Nephron progenitor cell (in vitro differentiated cells): ENCODE data around the gene MBOAT1.

Source experiments
- DNase-seq: peaks from one replicate; pipeline ENCODE4 v3.0.0; 2021
- H3K27ac Mint-ChIP-seq: 2 replicates; pipeline ENCODE4 v1.8.0; 2021; ENCODE audit warnings: mild to moderate bottlenecking, moderate library complexity, mixed read lengths
- H3K27me3 Mint-ChIP-seq: 2 replicates; pipeline ENCODE4 v1.8.0; 2021; ENCODE audit warnings: mild to moderate bottlenecking, low read depth, mixed read lengths; ENCODE audit not compliant: poor library complexity
- H3K36me3 Mint-ChIP-seq: 2 replicates; pipeline ENCODE4 v1.8.0; 2021; ENCODE audit warnings: low read depth, mixed read lengths
- H3K4me1 Mint-ChIP-seq: 2 replicates; pipeline ENCODE4 v1.8.0; 2021; ENCODE audit warnings: mixed read lengths
- H3K4me3 Mint-ChIP-seq: 2 replicates; pipeline ENCODE4 v1.8.0; 2021; ENCODE audit warnings: mild to moderate bottlenecking, moderate library complexity, mixed read lengths
- H3K9me3 Mint-ChIP-seq: 2 replicates; pipeline ENCODE4 v1.8.0; 2021; ENCODE audit warnings: mild to moderate bottlenecking, moderate library complexity, mixed read lengths
- TF ChIP-seq, protein P1 (sequence below): fragments of 200-600 bp; sonication (generic); IDR thresholded peaks from 2 replicates; pipeline ENCODE4 v1.5.0; 2021; ENCODE audit warnings: antibody characterized with exemption

MBOAT1 gene

GRCh38 chr6:20169786-20170185, 42.5 kb downstream of the MBOAT1 start:
- H3K36me3 Mint-ChIP-seq = no peaks in the 10 kb centered on the region
- no peaks in the 10 kb centered on the region for H3K4me1 Mint-ChIP-seq
- no peak for DNase-seq
- H3K27me3 Mint-ChIP-seq = no peaks in the 10 kb centered on the region
- TF ChIP-seq, protein P1, sequence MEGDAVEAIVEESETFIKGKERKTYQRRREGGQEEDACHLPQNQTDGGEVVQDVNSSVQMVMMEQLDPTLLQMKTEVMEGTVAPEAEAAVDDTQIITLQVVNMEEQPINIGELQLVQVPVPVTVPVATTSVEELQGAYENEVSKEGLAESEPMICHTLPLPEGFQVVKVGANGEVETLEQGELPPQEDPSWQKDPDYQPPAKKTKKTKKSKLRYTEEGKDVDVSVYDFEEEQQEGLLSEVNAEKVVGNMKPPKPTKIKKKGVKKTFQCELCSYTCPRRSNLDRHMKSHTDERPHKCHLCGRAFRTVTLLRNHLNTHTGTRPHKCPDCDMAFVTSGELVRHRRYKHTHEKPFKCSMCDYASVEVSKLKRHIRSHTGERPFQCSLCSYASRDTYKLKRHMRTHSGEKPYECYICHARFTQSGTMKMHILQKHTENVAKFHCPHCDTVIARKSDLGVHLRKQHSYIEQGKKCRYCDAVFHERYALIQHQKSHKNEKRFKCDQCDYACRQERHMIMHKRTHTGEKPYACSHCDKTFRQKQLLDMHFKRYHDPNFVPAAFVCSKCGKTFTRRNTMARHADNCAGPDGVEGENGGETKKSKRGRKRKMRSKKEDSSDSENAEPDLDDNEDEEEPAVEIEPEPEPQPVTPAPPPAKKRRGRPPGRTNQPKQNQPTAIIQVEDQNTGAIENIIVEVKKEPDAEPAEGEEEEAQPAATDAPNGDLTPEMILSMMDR = no peak
- H3K4me3 Mint-ChIP-seq = no peak overlapping the region
- no peaks in the 10 kb centered on the region for H3K9me3 Mint-ChIP-seq
- no peak overlapping the region for H3K27ac Mint-ChIP-seq

- DNase-seq = no peak
- TF ChIP-seq, protein P1 = no peak
- H3K4me1 Mint-ChIP-seq = no peaks in the 10 kb centered on the region
- no peak overlapping the region for H3K27ac Mint-ChIP-seq
- H3K4me3 Mint-ChIP-seq = no peak overlapping the region
- no peaks in the 10 kb centered on the region for H3K27me3 Mint-ChIP-seq
- H3K36me3 Mint-ChIP-seq = no peaks in the 10 kb centered on the region
- no peaks in the 10 kb centered on the region for H3K9me3 Mint-ChIP-seq
Measured at GRCh38 chr6:20169119-20169557, 43.1 kb downstream of the MBOAT1 start.

GRCh38 chr6:20168690-20169089, 43.6 kb downstream of the MBOAT1 start:
- no peaks in the 10 kb centered on the region for H3K36me3 Mint-ChIP-seq
- H3K9me3 Mint-ChIP-seq = no peaks in the 10 kb centered on the region
- DNase-seq = no peak
- H3K4me3 Mint-ChIP-seq = no peak overlapping the region
- H3K27ac Mint-ChIP-seq = no peak overlapping the region
- no peaks in the 10 kb centered on the region for H3K27me3 Mint-ChIP-seq
- TF ChIP-seq, protein P1 = no peak
- H3K4me1 Mint-ChIP-seq = no peaks in the 10 kb centered on the region

GRCh38 chr6:20167601-20168000, 44.7 kb downstream of the MBOAT1 start:
- H3K27ac Mint-ChIP-seq = no peak overlapping the region
- no peak overlapping the region for H3K4me3 Mint-ChIP-seq
- no peak for DNase-seq
- H3K9me3 Mint-ChIP-seq = no peaks in the 10 kb centered on the region
- H3K4me1 Mint-ChIP-seq = no peaks in the 10 kb centered on the region
- TF ChIP-seq, protein P1 = no peak
- H3K36me3 Mint-ChIP-seq = no peaks in the 10 kb centered on the region
- H3K27me3 Mint-ChIP-seq = no peaks in the 10 kb centered on the region

- Mint-ChIP-seq H3K4me3 (no peak overlapping the region), H3K4me1 (no peaks in the 10 kb centered on the region), H3K27me3 (no peaks in the 10 kb centered on the region), H3K9me3 (no peaks in the 10 kb centered on the region), H3K36me3 (no peaks in the 10 kb centered on the region), H3K27ac (no peak overlapping the region)
- TF ChIP-seq, protein P1 = no peak
- DNase-seq = no peak
Measured at GRCh38 chr6:20166210-20166609, 46.1 kb downstream of the MBOAT1 start.

DNA sequence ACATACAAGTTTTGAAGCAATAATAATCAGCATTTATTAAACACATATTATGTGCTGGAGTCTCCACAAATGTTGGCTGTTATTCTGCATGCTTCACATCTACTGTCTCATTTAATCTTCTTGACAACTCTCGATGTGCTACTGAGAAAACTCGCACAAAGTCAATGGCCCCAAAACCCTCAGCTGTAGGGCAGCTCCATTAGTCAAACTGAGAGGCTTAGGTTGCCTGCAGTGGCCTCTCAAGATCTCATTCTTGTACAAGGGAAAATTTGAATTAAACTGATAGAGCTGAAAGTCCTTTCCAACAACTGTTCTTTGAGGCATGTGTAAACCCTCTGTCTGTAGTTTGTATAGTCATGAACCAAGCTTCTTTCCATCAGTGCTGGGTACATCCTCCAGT, 49.8 kb downstream of the MBOAT1 start:
- Mint-ChIP-seq H3K4me3 (no peak overlapping the region), H3K4me1 (no peaks in the 10 kb centered on the region), H3K9me3 (no peaks in the 10 kb centered on the region), H3K27ac (no peak overlapping the region), H3K27me3 (no peaks in the 10 kb centered on the region), H3K36me3 (no peaks in the 10 kb centered on the region)
- no peak for DNase-seq
- TF ChIP-seq, protein P1 = no peak
